HEK293T (cell line): ENCODE results near the gene BTBD9.

Source experiments
- CTCF ChIA-PET: fragments of 350-600 bp; formaldehyde crosslinking; extraction: SDS; loops from one replicate; lab custom pipeline; 2021; ENCODE audit warnings: antibody characterized with exemption, inconsistent platforms; lab: Yijun Ruan, JAX
- POLR2A ChIA-PET: fragments of 350-600 bp; formaldehyde crosslinking; extraction: SDS; loops from one replicate; lab custom pipeline; 2020; ENCODE audit warnings: antibody characterized with exemption, inconsistent platforms; lab: Yijun Ruan, JAX
- DNase-seq: peaks from one replicate; pipeline ENCODE4 v3.0.0; 2012; ENCODE audit warnings: mixed read lengths; ENCODE audit errors: extremely low spot score
- ARNT ChIP-seq: fragments of 450-650 bp; IDR thresholded peaks from 2 replicates; pipeline ENCODE4 v1.6.1; 2017; ENCODE audit warnings: mild to moderate bottlenecking
- BHLHE40 ChIP-seq: fragments of 450-650 bp; IDR thresholded peaks from 2 replicates; pipeline ENCODE4 v1.6.1; 2016; ENCODE audit warnings: mild to moderate bottlenecking, moderate library complexity, borderline replicate concordance
- CTBP1 ChIP-seq: fragments of 450-650 bp; IDR thresholded peaks from 2 replicates; pipeline ENCODE4 v1.6.1; 2016; ENCODE audit warnings: borderline replicate concordance
- ELF4 ChIP-seq: fragments of 450-650 bp; IDR thresholded peaks from 2 replicates; pipeline ENCODE4 v1.6.1; 2017; ENCODE audit warnings: antibody characterized with exemption
- FOXA1 ChIP-seq: fragments of 450-650 bp; IDR thresholded peaks from 2 replicates; pipeline ENCODE4 v1.6.1; 2016; ENCODE audit warnings: mild to moderate bottlenecking
- FOXK2 ChIP-seq: fragments of 450-650 bp; IDR thresholded peaks from 2 replicates; pipeline ENCODE4 v1.6.1; 2016; ENCODE audit warnings: mild to moderate bottlenecking
- FOXM1 ChIP-seq: fragments of 450-650 bp; IDR thresholded peaks from 2 replicates; pipeline ENCODE4 v1.6.1; 2017; ENCODE audit warnings: mild to moderate bottlenecking, borderline replicate concordance
- HDGF ChIP-seq: fragments of 450-650 bp; IDR thresholded peaks from 2 replicates; pipeline ENCODE4 v1.6.1; 2017; ENCODE audit warnings: antibody characterized with exemption, borderline replicate concordance
- L3MBTL2 ChIP-seq: fragments of 450-650 bp; conservative IDR thresholded peaks from 2 replicates; pipeline ENCODE4 v1.6.1; 2016; ENCODE audit warnings: mild to moderate bottlenecking
- LEF1 ChIP-seq: fragments of 450-650 bp; IDR thresholded peaks from 2 replicates; pipeline ENCODE4 v1.6.1; 2017; ENCODE audit warnings: mild to moderate bottlenecking, borderline replicate concordance
- NFRKB ChIP-seq: fragments of 450-650 bp; IDR thresholded peaks from 2 replicates; pipeline ENCODE4 v1.6.1; 2016; ENCODE audit warnings: mild to moderate bottlenecking, moderate library complexity
- SP1 ChIP-seq: fragments of 450-650 bp; IDR thresholded peaks from 2 replicates; pipeline ENCODE4 v1.6.1; 2017
- SUZ12 ChIP-seq: fragments of 450-650 bp; IDR thresholded peaks from 2 replicates; pipeline ENCODE4 v1.6.1; 2016; ENCODE audit warnings: mild to moderate bottlenecking
- TARDBP ChIP-seq: fragments of 450-650 bp; IDR thresholded peaks from 2 replicates; pipeline ENCODE4 v1.6.1; 2016
- ZNF384 ChIP-seq: fragments of 450-650 bp; IDR thresholded peaks from 2 replicates; pipeline ENCODE4 v1.6.1; 2016
- TF ChIP-seq, protein P1 (sequence below): fragments of 450-650 bp; IDR thresholded peaks from 2 replicates; pipeline ENCODE4 v1.6.1; 2016

BTBD9 gene

DNA sequence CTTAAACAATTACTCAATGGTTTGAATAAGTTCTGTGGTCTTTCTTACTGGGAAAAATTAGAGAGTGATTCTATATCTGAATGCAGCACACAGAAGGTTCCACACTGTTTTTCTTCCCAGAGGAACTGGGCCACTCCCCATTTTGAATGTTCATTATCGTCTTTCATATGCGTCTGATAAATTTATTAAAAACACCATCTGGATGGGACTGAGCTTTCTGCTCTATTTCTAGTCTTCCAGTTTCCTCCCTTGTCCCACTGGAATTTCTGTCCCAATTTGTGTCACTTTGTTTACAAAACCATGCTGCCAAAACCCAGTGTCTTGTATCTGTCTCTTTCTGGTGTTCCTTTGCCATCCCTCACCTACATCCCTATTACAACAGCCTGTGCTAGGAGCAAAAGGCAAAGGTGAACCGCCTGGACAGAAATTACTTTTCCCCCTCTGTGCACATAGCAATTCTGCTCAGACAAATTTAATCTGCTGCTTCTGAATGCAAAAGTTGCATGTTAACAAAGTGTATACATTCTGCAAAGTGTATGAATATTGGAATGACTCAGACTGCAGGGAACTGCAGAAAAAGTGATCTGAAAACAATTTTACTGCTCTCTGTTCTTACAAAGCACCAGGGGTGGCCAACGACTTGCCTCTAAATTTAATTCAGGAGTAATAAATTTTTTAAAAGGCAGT is 333.6 kb downstream of the BTBD9 start:
- POLR2A ChIA-PET = no interaction called here
- TF ChIP-seq ZNF384 (no peak), HDGF (no peak), CTBP1 (no peak), SUZ12 (no peak), NFRKB (no peak), FOXM1 (no peak), ARNT (no peak), TARDBP (no peak), ELF4 (no peak), BHLHE40 (no peak), FOXA1 (no peak), FOXK2 (no peak), L3MBTL2 (no peak), LEF1 (no peak), SP1 (no peak)
- TF ChIP-seq, protein P1, sequence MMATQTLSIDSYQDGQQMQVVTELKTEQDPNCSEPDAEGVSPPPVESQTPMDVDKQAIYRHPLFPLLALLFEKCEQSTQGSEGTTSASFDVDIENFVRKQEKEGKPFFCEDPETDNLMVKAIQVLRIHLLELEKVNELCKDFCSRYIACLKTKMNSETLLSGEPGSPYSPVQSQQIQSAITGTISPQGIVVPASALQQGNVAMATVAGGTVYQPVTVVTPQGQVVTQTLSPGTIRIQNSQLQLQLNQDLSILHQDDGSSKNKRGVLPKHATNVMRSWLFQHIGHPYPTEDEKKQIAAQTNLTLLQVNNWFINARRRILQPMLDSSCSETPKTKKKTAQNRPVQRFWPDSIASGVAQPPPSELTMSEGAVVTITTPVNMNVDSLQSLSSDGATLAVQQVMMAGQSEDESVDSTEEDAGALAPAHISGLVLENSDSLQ = no peak

DNA sequence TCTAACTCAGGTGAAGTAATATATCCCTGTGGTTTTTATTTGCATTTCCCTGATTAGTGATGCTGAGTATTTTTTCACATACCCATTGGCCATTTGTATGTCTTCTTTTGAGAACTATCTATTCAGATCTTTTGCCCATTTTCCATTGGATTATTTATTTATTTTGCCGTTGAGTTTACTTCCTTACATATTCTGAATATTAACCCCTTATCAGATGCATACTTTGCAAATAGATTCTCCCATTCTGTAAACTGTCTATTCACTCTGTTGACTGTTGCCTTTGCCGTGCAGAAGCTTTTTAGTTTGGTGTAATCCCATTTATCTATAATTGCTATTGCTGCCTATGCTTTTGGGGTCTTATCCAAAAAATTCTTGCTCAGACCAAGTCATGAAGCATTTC is 336.9 kb downstream of the BTBD9 start:
- DNase-seq = no peak
- no peak for TF ChIP-seq ARNT
- TF ChIP-seq TARDBP = no peak
- TF ChIP-seq SP1 = no peak
- TF ChIP-seq FOXM1 = no peak
- TF ChIP-seq L3MBTL2 = no peak
- TF ChIP-seq NFRKB = no peak
- no peak for TF ChIP-seq LEF1
- no peak for TF ChIP-seq FOXK2
- ChIA-PET POLR2A (no interaction called here), CTCF (no interaction called here)

More for the DNA sequence above, 333.6 kb downstream of the BTBD9 start:
- no peak for DNase-seq
- CTCF ChIA-PET = no interaction called here

DNA sequence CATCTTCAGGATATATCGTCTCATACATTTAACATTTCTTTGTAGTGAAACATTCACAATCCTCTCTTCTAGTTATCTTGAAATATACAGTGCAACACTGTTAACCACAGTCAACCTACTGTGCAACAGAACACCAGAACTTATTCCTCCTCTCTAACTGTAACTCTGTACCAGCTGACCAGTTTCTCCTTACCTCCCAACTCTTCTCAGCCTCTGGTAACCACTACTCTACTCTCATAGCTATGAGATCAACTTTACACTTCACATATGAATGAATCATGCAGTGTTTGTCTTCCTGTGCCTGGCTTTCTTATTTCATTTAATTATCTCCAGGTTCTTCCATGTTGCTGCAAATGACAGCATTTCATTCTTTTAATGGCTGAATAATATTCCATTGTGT is 337.6 kb downstream of the BTBD9 start:
- POLR2A ChIA-PET = no interaction called here
- TF ChIP-seq NFRKB = no peak
- CTCF ChIA-PET = no interaction called here
- no peak for DNase-seq

DNA sequence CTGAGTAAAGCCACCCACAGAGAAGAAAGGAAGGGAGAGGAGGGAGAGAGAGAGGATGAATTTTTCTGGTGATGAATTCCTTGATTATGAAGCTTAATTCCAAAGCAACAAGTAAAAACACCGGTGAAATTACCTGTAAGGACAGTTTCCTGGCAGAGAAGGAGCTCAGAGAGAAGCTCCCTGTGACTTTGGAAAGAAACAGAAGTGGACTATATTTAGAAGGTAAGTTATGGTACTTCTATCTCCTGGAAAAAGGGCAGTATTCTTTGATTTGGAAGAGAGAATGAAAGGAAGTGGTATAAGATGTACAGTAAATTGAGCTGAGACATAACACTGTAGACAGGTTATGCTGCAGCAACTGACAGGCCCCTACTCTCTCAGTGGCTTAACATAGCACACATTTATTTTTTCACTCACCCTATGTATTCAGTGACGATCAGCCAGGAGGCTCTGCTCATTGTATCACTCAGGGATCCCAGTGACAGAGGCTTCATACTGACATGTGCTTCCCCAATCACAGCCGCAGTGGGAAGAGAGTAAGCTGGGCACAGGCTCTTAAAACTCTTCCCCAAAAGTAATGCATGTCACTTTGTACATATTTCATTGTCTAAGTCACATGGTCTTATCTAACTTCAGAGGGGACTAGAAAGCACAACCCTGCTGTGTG is 349.5 kb downstream of the BTBD9 start:
- CTCF ChIA-PET = interaction anchor here (0.6 kb wide), 2 partner anchors 262 to 398 kb away, joined by 3 to 7 read pairs; no protein-coding TSS in a partner anchor
- POLR2A ChIA-PET = no interaction called here
- TF ChIP-seq CTBP1 (no peak), SP1 (no peak), BHLHE40 (no peak), FOXM1 (no peak), FOXA1 (no peak), ARNT (no peak), TARDBP (no peak), FOXK2 (no peak), ELF4 (no peak), SUZ12 (no peak), NFRKB (no peak), HDGF (no peak), ZNF384 (no peak), L3MBTL2 (no peak), LEF1 (no peak)
- TF ChIP-seq, protein P1 = no peak
- no peak for DNase-seq

DNA sequence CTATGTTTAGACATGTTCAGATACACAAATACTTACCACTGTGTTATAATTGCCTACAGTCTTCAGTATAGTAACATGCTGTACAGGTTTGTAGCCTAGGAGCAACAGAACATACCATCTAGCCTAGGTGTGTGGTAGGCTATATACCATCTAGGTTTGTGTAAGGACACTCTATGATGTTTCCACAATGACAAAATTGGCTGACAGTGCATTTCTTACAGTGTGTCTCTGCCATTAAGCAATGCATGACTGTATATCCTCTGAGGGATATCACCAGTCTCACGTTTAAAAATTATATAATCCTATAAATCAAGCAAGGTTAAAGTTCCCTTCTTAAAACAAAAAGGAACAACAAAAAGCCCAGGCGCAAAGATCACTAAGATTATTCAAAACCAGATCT is 352.2 kb downstream of the BTBD9 start:
- CTCF ChIA-PET = no interaction called here
- DNase-seq = no peak
- TF ChIP-seq FOXK2 (no peak), ELF4 (no peak), LEF1 (no peak), BHLHE40 (no peak), SP1 (no peak), ZNF384 (no peak), SUZ12 (no peak), CTBP1 (no peak), FOXM1 (no peak), TARDBP (no peak), FOXA1 (no peak), L3MBTL2 (no peak), HDGF (no peak), NFRKB (no peak), ARNT (no peak)
- TF ChIP-seq, protein P1 = no peak
- POLR2A ChIA-PET = no interaction called here

DNA sequence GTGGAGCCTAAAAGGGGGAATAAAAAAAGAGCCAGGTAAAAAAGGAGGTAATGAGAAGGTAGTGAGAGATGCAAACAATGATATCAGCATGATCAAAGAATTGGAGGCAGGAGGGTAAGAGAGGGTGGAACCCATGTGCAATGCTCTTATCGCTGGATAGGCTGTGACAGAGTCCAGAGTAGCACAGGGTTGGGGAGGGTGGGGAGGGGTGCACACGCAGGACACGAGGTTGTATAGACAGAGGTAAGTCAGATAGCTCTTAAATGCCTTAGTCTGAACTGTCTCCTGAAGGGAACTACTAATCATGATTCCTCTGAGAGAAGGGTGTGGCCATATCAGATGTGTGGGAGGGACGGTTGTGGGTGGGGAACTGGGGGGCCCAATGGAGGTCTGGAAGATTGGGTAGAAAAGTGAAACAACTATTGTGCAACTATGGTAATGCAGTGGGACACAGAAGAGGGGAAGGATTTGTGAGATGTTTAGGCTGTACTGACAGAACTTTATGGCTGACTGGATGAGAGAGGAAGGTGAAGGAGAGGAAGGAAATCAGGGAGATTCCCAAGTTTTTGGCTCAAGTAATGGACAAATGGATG is 354.8 kb downstream of the BTBD9 start:
- ChIA-PET POLR2A (no interaction called here), CTCF (no interaction called here)
- TF ChIP-seq BHLHE40 = no peak
- no peak for TF ChIP-seq ELF4
- TF ChIP-seq FOXA1 = no peak
- no peak for TF ChIP-seq SP1
- TF ChIP-seq TARDBP = no peak
- TF ChIP-seq HDGF = no peak
- TF ChIP-seq CTBP1 = no peak
- TF ChIP-seq SUZ12 = no peak
- no peak for TF ChIP-seq ZNF384
- TF ChIP-seq, protein P1 = no peak
- no peak for TF ChIP-seq FOXK2
- DNase-seq = no peak
